GM12891 (cell line): ENCODE measurements around the gene UNC50.

Source experiments
- POLR2A ChIP-seq: IDR thresholded peaks from 2 replicates; pipeline ENCODE4 v1.6.1; 2011; ENCODE audit warnings: low read depth, low read length, control low read depth
- SPI1 ChIP-seq: IDR thresholded peaks from 2 replicates; pipeline ENCODE4 v1.6.1; 2011; ENCODE audit warnings: low read depth, low read length, control low read depth

- TF ChIP-seq SPI1: no peak
- no peak for TF ChIP-seq POLR2A
Measured at GRCh38 chr2:98586551-98587140, 21.7 kb upstream of the UNC50 start.
